GM23248 (cell line): ENCODE measurements around the gene PKHD1. TPM values are rescaled to one million over a fixed set of nuclear protein-coding genes. Genes with fewer than 3 reads are reported as not detected.

ENCODE experiments used
- DNase-seq: peaks from one replicate; pipeline ENCODE4 v3.0.0-alpha.2; 2015
- H2AFZ ChIP-seq: fragments of 200-600 bp; sonication (generic); 2 replicates; pipeline ENCODE4 v1.6.1; 2016; ENCODE audit warnings: antibody characterized with exemption
- H3F3A ChIP-seq: fragments of 200-600 bp; sonication (generic); 2 replicates; pipeline ENCODE4 v1.6.1; 2016; ENCODE audit warnings: mild to moderate bottlenecking, antibody characterized with exemption, mixed run types; ENCODE audit not compliant: insufficient read depth
- H3K27ac ChIP-seq: fragments of 200-600 bp; sonication (generic); 2 replicates; pipeline ENCODE4 v1.5.1; 2016; ENCODE audit warnings: mild to moderate bottlenecking
- H3K27me3 ChIP-seq: fragments of 200-600 bp; sonication (generic); replicated peaks from 2 replicates; pipeline ENCODE4 v1.6.1; 2016; ENCODE audit warnings: mild to moderate bottlenecking; ENCODE audit not compliant: insufficient read depth
- H3K36me3 ChIP-seq: fragments of 200-600 bp; sonication (generic); 2 replicates; pipeline ENCODE4 v1.6.1; 2016; ENCODE audit warnings: low read depth, mild to moderate bottlenecking
- H3K4me1 ChIP-seq: fragments of 200-600 bp; sonication (generic); 2 replicates; pipeline ENCODE4 v1.6.1; 2016; ENCODE audit warnings: mild to moderate bottlenecking; ENCODE audit not compliant: insufficient read depth
- H3K4me2 ChIP-seq: fragments of 200-600 bp; sonication (generic); one replicate; pipeline ENCODE4 v1.6.1; 2016; ENCODE audit warnings: mild to moderate bottlenecking; ENCODE audit not compliant: unreplicated experiment
- H3K4me3 ChIP-seq: fragments of 200-600 bp; sonication (generic); 2 replicates; pipeline ENCODE4 v1.5.1; 2016; ENCODE audit warnings: mild to moderate bottlenecking
- H3K79me2 ChIP-seq: fragments of 200-600 bp; sonication (generic); 2 replicates; pipeline ENCODE4 v1.6.1; 2016; ENCODE audit warnings: mild to moderate bottlenecking; ENCODE audit not compliant: insufficient read depth
- H3K9ac ChIP-seq: fragments of 200-600 bp; sonication (generic); 2 replicates; pipeline ENCODE4 v1.6.1; 2016; ENCODE audit warnings: mild to moderate bottlenecking
- H3K9me2 ChIP-seq: fragments of 200-600 bp; sonication (generic); 2 replicates; pipeline ENCODE4 v1.6.1; 2016; ENCODE audit warnings: mixed run types, mild to moderate bottlenecking, moderate library complexity; ENCODE audit not compliant: insufficient read depth
- H3K9me3 ChIP-seq: fragments of 200-600 bp; sonication (generic); one replicate; pipeline ENCODE4 v1.6.1; 2017; ENCODE audit warnings: low read depth
- H4K20me1 ChIP-seq: fragments of 200-600 bp; sonication (generic); 2 replicates; pipeline ENCODE4 v1.6.0; 2016; ENCODE audit not compliant: insufficient read depth
- EZH2 ChIP-seq: fragments of 200-600 bp; sonication (generic); IDR thresholded peaks from 2 replicates; pipeline ENCODE4 v1.6.1; 2018; ENCODE audit warnings: antibody characterized with exemption, mild to moderate bottlenecking; ENCODE audit not compliant: insufficient read depth, poor library complexity, severe bottlenecking
- EZH2phosphoT487 ChIP-seq: fragments of 200-600 bp; sonication (generic); IDR thresholded peaks from 2 replicates; pipeline ENCODE4 v1.6.1; 2018; ENCODE audit warnings: antibody characterized with exemption, moderate library complexity, mild to moderate bottlenecking, low read depth; ENCODE audit not compliant: insufficient read depth
- WGBS, 2 experiments: methylation state at CpG; one replicate each; pipeline ENCODE4 v1.1.6; 2015 to 2017; ENCODE audit warnings: low lambda C conversion rate in 2 of 2, low coverage in 1 of 2; ENCODE audit errors: missing lambda C conversion rate in 2 of 2; 5-methylcytosine and 5-hydroxymethylcytosine counted together
- in situ Hi-C: fragments of 300-500 bp; cut with MboI; formaldehyde crosslinking; loops from 2 replicates; pipeline ENCODE4 v1.15.0; 2020
- polyA plus RNA-seq: library from polyadenylated mRNA; unstranded; fragments of >200 nt; fragmentation: Nextera tagmentation; extraction: Ambion mirVana; gene quantifications from 2 replicates; pipeline ENCODE4 v1.2.1, GENCODE V29; 2016
- total RNA-seq: library from RNA; depleted of rRNA; stranded (reverse); fragments of >200 nt; shearing (Covaris generic); gene quantifications from 2 replicates; pipeline ENCODE4 v1.2.3, GENCODE V29; 2014

The PKHD1 gene
- total and polyA plus RNA-seq, 2 experiments from 2014 or later = not detected

DNA sequence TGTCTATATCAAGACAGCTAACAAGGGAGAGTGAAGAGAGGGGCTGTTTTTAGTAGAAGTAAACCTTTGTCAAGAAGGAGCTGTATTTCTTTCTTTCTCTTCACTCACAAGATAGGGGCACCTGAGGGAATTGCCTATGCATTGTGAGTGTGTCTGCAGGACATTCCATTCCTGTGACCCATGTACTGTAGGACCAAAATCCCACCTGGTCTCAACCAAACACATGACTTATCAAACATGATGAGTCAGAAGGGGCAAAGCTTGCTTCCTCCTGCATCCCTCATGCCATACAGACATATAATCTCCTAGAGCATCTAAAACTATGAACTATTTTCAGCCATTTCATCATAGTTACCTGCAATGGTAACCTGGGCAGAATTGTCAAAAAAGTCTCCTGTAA is 21.8 kb downstream of the PKHD1 start:
- Histone ChIP-seq H3K9me2 (no peaks in the 10 kb centered on the region), H3K4me2 (no peak overlapping the region), H3K27ac (no peak overlapping the region), H3K4me3 (no peak overlapping the region), H3K27me3 (0 out of 2 replicates have a peak, but pooled peaks cover 4% of the 10 kb centered on the region), H3K36me3 (no peaks in the 10 kb centered on the region), H3K9me3 (no peaks in the 10 kb centered on the region), H3K4me1 (no peaks in the 10 kb centered on the region), H3F3A (no peaks in the 10 kb centered on the region), H3K79me2 (no peaks in the 10 kb centered on the region), H4K20me1 (no peaks in the 10 kb centered on the region), H3K9ac (no peak overlapping the region), H2AFZ (no peak overlapping the region)
- in situ Hi-C loops = no loop called here
- DNase-seq = no peak
- TF ChIP-seq EZH2phosphoT487 (no peak), EZH2 (no peak)

DNA sequence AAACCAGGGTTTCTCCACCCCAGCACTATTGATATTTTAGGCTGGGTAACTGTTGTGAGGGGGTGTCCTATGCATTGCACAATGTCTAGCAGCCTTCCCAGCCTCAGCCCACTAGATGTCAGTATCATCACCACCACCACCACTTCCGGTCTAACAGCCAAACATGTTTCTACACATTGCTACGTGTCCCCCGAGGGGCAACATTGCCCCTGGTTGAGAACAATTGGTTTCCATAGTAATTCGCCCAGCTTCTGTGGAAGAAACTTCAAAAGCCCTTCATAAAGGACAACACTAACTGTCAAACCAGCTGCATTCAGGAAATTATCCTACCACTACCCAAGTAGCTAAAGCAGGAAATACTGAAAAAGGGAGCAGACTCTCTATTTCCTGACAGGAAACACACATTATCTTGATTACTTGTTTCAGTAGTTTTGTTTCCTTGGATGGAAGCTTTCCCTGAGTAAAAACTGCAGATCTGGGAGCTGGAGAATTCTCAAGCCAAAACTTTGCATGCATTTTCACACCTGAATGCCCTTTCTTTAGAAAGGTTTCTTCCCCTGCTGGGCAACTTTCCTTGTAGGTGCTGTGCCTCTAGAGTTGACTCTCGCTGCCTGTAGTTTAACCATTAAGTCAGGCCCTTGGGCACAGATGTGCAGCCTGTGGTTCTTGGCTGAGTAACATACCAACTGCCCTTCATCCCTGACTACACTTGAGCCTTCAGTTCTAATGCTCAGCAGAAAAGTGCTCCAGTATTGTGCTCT is 23.6 kb downstream of the PKHD1 start:
- H3K27ac ChIP-seq = no peak overlapping the region
- in situ Hi-C loops = no loop called here
- 14 to 18% methylated on average over 5 of the region's 5 CpGs for WGBS, 2 experiments

GRCh38 chr6:52061481-52061880 is 25.9 kb downstream of the PKHD1 start:
- Histone ChIP-seq H3K27ac (no peak overlapping the region), H2AFZ (no peak overlapping the region), H3K4me2 (no peak overlapping the region), H4K20me1 (no peaks in the 10 kb centered on the region), H3K4me1 (no peaks in the 10 kb centered on the region), H3K9me2 (no peaks in the 10 kb centered on the region), H3K9ac (no peak overlapping the region), H3F3A (no peaks in the 10 kb centered on the region), H3K9me3 (no peaks in the 10 kb centered on the region), H3K27me3 (no peaks in the 10 kb centered on the region), H3K36me3 (no peaks in the 10 kb centered on the region), H3K4me3 (no peak overlapping the region), H3K79me2 (no peaks in the 10 kb centered on the region)
- DNase-seq = no peak
- TF ChIP-seq EZH2phosphoT487 (no peak), EZH2 (no peak)
- in situ Hi-C loops = no loop called here
- WGBS, 2 experiments = 30 to 34% methylated on average over 3 of the region's 3 CpGs

More for the DNA sequence above, 23.6 kb downstream of the PKHD1 start:
- Histone ChIP-seq H3K9ac (no peak overlapping the region), H3K4me3 (no peak overlapping the region; the same call in 1 of the 2 replicates), H3K4me2 (no peak overlapping the region), H3K36me3 (no peaks in the 10 kb centered on the region), H3K79me2 (no peaks in the 10 kb centered on the region), H3K9me3 (no peaks in the 10 kb centered on the region), H3K9me2 (no peaks in the 10 kb centered on the region), H3K27me3 (0 out of 2 replicates have a peak, but pooled peaks cover 4% of the 10 kb centered on the region), H3K4me1 (no peaks in the 10 kb centered on the region), H4K20me1 (no peaks in the 10 kb centered on the region), H2AFZ (peak overlapping the region; percentile 78), H3F3A (no peaks in the 10 kb centered on the region)
- peak; percentile 57 for DNase-seq
- no peak for TF ChIP-seq EZH2
- no peak for TF ChIP-seq EZH2phosphoT487

- H3K4me1 ChIP-seq = no peaks in the 10 kb centered on the region
- 0% methylated on average over 1 of the region's 1 CpG for WGBS, 2 experiments
- no peak overlapping the region for H2AFZ ChIP-seq
- no peaks in the 10 kb centered on the region for H3K36me3 ChIP-seq
- H3K27ac ChIP-seq = no peak overlapping the region
- H3K27me3 ChIP-seq = no peaks in the 10 kb centered on the region
- no peaks in the 10 kb centered on the region for H3K79me2 ChIP-seq
- H3K4me2 ChIP-seq = no peak overlapping the region
- no peaks in the 10 kb centered on the region for H4K20me1 ChIP-seq
- no peaks in the 10 kb centered on the region for H3K9me2 ChIP-seq
- H3K9ac ChIP-seq = no peak overlapping the region
- no peak overlapping the region for H3K4me3 ChIP-seq
- no peak for DNase-seq
- H3K9me3 ChIP-seq = no peaks in the 10 kb centered on the region
- in situ Hi-C loops = no loop called here
- TF ChIP-seq EZH2 (no peak), EZH2phosphoT487 (no peak)
- no peaks in the 10 kb centered on the region for H3F3A ChIP-seq
These were observed 27.6 kb downstream of the PKHD1 start for GRCh38 chr6:52059821-52060220.
